Activated naive CD4-positive, alpha-beta T cell treated with anti-CD3 and anti-CD28 coated beads, Interleukin-2, amount 10 ng/mL, durations not matched to agents 5 hours and 36 hours (primary cell): ENCODE measurements around the gene UGT2A3. TPM values are rescaled to one million over a fixed set of nuclear protein-coding genes. Genes with fewer than 3 reads are reported as not detected.

Experiments used
- total RNA-seq, 2 experiments: library from RNA; stranded (reverse); gene quantifications; one replicate each; pipeline ENCODE4 v1.2.3, GENCODE V29; 2021

Gene UGT2A3
- not detected for total RNA-seq

DNA sequence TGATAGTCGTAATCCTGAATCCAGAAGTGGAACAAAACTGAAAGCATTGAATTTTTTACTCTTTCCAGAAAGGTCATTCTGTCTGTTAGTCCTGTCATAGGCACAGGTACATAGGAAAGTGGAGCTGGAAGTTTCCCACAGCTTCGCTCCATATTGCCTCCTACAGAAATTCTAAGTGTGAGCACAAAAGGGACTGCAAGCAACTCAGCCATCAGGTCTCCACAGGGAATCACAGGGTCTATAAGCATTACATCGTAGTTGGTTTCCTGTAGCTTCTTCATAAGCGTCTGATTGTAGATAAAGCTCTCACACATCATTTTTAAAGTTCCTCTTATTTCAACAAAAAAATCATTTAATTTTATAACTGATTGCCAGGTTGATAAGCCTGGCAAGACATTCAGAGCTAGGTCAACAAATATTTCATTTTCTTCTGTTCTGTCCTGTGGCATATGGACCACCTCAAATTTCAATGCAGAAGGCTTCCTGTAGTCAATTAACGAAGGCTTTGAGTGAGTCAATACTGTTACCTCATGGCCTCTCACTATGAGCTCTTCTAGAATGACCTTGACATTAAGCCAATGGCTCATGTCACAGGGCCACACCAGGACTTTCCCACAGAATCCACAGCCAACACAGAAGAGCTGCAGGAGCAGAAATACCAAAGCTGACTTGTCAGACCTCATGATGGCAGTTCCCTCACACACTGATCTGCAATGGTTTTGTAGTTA is at the start of gene UGT2A3:
Gene UGT2A3 (minus strand): TSS at position 727 of the 728 bp plus-strand sequence. CDS start 44 bp downstream, at position 683.

Other genes starting within 250 kb of the UGT2A3 start
- not detected for gene UGT2B10, start 135.8 kb downstream of the UGT2A3 start, total RNA-seq
- not detected for gene UGT2B7, start 144.7 kb upstream of the UGT2A3 start, total RNA-seq